GM18873 (cell line): Measurements from ENCODE around the gene RAD51B.

Source experiments
- ATAC-seq: cut with Tn5 transposase; IDR thresholded peaks from one replicate; pipeline ENCODE4 v1.9.1; 2021; ENCODE audit warnings: mild to moderate bottlenecking, moderate library complexity, moderate number of reproducible peaks; ENCODE audit not compliant: unreplicated experiment, low FRiP score

RAD51B gene

DNA sequence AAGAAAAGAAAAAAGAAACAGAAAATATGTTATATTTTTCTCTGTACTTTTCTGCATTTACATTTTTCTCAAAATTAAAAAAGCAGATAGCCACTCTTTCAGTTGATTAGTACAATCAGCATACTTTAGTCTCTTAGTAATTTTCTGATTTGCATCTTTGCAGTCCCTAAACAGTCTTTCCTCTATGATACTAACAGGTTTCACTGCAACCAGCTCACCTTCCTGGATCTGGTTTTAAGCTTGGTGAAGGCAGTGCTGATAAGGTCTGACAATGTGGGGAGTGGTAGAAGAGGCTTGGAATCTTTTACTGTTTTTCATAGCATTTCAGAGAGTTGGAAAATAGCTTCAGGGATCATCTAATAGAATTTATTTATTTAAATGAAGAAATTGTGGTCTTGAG, 515.7 kb downstream of the RAD51B start:
- ATAC-seq = no peak

DNA sequence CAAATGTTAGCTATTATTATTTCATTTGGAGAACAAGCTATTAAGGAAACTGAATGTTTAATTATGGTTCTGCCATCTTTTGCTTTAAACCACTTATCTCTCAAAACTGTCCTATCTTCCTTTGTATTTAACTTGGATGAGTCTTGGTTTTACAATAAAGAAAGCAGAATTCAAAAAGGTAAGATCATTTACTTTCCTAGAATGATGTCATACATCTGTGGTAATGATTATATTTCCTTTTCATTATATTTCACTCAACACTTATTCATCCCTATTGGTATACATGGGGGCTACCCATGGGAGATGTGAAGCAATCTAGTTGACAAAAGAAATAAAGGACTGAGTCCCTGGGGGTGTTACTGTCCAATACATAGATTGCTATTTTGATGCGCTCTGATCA, 516.6 kb downstream of the RAD51B start:
- no peak for ATAC-seq

DNA sequence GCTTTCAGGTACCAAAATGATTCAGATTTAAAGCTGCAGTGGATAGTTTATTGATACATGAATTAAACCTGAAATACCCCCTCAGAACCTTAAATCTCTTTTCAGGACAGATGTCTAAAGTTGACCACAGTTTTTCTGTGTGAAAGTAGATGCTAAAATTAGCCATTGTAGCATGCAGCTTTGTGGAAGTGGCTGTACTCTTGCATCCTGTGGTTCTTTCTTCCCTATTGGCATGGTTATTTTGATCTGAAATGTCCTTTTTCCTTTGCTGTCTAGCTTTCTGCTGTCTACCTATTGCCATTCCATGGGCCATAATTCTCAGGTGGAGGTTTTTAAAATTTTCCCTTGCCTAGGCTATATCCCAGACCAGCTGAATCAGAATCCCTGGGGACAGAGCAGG, 517.7 kb downstream of the RAD51B start:
- no peak for ATAC-seq

DNA sequence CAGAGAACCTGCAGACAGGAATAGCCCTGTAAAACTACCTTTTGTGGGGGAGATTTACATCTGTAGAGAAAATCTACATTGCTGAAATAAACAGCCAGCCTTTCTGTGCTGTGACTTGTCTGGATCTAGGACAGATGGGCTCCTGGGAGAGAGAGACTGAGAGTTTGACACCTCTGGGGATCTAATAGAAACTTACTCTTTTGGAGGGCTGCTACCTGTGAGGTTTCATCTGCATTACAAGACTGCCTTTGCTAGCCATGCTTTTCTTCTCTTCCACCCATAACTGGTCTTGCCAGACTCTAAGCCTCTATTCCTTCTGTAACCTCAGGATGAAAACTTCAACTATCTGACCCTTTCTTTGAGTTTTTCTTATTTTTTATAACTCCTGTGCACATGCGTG, 520.7 kb downstream of the RAD51B start:
- ATAC-seq = no peak

DNA sequence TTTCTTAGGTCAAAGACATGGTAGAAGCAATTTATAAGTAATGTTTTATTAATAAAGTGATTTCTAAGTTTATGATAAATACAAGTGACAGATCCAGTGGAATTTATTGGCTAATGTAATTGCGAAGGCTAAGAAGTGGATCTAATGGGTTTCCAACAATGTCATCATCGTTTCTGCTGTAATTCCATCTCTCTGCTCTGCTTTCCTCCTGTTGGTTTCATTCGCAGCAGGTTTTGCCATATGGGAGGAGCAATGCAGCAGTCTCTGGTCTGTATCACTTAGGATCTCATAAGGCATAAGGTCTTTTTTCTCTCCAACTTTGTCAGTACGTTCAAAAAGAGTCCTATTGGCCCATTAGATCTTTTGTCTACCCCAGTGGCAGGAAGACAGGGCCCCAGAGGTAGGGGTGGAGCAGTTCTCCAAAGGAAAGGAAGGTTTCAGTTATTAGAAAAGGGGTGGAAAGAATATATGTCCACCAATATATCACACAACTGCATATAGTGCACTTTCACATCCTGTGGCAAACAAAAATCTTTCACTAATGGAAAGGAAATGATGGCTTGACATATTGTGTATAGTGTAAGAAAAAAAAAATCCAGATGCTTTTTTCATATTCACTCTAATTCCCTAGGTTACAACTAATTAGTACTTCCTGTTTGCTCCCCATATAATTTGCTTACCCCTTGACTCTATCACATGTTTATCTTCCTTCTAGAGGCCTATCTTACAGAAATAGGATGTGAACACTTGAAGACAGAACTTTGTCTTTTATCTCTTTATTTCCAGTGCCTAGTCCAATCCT, 522.0 kb downstream of the RAD51B start:
- no peak for ATAC-seq

DNA sequence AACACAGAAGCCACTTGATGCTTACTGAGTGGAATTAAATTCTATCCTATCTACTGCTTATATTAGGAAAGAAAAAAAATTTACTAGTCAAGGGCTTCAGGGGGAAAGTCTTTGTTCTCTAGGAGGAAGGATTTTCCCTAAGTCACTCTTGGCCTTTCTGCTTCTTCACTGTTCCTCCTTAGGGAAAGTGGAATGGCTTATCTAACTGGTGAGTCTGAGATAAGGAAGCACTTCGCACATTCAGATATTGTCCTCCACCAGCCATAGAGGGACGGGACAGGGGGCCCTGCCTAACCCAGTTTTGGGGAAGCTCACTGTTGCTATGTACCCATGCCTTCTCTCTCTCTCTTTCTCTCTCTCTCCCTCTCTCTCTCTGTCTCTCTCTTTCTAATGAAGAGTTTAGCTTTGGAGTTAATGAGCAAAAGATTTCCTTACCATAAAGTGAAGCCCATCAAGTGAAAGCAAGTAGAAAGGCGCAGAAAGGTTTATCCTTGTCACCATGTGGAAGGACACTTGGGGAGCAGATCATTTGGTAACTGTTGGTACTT, 522.7 kb downstream of the RAD51B start:
- no peak for ATAC-seq

DNA sequence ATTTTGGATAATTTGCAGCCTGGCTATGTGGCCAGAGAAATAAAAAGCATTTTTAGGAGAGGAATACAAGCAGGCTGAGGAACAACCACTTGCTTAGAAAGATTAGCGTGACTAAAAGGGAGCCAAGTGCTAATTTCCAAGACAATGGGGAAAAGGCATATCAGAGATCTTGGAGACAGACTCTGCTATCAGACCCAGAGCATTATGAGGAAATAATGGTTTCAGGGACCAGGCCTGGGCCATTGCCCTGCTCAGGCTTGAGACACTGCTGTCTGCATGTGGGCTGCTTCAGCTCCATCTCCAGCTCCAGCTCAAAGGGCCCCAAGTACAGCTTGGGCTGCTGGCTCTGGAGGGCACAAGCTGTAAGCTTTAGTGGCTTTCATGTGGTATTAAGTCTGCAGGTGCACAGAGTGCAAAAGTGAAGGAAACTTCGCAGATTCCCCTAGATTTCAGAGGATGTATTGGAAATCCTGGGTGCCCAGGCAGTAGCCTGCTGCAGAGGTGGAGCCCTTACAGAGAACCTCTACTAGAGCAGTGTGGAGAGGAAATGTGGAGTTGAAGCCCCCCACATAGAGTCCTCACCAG, 524.0 kb downstream of the RAD51B start:
- no peak for ATAC-seq

DNA sequence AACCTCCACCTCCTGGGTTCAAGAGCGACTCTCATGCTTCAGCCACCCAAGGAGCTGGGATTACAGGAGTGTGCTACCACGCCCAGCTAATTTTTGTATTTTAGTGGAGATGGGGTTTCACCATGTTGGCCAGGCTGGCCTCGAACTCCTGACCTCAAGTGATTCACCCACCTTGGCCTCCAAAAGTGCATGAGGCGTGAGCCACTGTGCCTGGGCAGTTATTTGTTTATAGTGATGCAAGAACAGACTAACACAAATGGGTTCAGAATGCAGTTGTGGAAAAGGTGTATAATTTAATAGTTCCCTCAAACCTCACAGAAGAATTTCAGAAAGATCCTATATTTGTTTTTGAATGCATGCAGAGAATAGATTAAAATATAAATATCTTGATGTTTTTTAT, 526.2 kb downstream of the RAD51B start:
- no peak for ATAC-seq

DNA sequence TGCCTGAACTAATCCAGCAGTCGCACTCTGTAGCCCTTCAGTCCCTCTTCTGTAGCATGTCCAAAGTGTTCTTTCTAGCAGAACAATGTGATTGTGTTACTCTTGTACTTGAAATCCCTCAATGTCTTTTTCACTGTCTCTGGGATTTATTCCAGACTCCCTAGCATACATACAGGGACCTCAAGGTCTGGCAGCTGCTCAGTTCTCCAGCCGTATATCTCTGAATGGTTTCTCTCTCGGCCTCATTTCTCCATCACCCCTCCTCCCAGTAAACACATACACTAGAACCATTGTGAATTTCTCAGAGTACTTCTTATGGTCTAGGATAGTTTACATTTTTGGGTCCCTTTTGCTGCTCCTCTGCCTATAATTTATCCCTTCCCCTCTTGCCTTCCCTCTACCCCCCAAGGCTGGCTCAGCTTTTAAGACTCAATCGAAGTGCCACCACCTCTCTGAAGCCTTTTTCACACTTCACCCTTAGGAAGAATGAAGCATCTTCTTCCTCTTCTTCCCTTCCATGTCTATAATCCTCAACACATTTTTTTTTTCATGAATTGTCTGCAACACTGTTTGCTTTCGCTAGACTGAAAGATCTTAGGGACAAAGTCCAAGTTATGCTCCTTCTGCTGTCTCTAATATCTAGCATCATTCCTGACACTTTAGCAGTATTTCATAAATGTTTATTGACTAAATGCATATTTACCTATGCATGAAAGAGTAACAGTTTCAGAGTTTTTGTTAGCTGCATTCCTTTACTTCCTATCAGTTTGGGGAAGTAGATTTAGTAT, 527.2 kb downstream of the RAD51B start:
- no peak for ATAC-seq

DNA sequence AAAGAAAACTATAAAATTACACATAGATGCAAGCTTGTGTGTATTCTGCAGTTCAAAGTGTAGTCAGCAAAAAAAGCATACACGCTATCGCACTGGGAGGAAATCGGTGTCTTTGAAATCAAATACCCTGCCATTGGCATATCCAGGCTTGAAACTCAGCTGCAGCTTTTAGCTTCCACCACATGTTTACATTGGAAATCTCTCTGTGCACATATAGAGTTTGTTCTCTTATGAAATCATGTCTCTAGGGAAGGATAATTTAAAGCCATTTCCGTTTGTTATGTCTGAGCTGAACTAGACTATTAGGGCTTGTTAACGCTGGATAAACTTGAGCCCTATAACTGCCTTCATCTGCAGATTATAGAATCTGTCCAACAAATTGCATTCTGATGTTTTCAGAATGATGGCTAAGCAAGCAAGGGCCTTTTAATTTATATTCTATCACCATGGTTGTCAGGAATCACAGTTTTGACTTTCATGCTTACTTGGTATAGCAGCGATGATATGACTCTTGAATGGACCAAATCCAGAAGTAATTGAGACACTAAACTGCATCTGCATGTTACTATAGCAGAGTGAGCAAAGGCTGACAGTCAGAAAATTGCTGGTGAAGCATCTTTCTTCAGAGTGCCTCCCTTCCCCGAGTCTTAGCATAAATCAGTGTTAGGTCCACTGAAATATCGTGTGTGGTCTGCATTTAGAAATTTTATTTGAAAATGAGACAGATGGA, 530.5 kb downstream of the RAD51B start:
- ATAC-seq = no peak

DNA sequence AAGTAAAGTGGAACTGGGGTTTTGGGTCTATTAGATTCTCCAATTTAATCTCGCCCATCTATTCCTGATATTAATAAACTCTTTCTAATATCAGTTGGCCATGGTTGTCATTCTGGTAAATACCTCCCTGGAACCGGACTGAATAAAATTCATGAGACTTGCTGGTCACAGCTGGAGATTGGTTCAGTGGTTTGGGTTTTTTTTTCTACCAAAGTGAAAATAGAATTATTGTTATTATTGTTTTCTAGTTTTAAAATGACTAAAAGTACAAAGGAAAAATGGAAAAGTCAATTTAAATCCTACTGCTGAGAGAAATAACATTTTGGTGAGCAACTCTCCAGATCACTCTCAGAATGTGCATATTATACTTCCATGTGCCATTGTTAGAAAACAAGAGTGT, 535.8 kb downstream of the RAD51B start:
- ATAC-seq = no peak

DNA sequence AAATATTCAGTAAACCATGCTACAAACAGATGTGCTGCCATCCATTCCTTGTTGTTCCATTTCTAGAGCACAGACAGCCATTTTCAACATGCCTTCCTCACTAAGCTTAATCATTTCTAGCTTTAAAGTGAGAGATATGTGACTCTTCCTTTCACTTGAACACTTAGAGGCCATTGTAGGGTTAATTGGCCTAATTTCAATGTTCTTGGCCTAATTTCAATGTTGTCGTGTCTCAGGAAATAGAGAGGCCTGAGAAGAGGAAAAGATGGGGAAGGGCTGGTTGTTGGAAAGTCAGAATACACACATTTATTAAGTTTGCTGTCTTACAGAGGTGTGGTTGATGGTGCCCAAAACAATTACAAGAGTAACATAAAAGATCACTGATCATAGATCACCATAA, 538.2 kb downstream of the RAD51B start:
- ATAC-seq = no peak

DNA sequence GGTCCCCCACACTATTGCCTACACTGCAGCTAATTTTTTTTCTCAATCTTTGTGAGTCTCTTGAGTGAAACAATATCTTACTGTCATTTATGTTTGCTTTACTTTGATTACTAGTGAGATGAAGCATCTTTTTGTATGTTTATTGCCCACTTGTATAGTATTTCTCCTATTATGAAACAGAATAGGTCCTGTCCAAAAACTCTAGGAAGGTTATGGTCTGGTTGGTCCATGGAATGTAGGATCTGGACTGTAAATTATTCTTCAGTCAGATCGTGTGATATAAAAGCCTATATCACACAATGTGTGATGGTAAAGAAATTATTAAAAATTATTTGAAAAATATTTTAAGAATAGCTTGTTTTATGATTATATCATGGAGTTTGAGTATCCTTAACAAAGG, 538.9 kb downstream of the RAD51B start:
- ATAC-seq = no peak

DNA sequence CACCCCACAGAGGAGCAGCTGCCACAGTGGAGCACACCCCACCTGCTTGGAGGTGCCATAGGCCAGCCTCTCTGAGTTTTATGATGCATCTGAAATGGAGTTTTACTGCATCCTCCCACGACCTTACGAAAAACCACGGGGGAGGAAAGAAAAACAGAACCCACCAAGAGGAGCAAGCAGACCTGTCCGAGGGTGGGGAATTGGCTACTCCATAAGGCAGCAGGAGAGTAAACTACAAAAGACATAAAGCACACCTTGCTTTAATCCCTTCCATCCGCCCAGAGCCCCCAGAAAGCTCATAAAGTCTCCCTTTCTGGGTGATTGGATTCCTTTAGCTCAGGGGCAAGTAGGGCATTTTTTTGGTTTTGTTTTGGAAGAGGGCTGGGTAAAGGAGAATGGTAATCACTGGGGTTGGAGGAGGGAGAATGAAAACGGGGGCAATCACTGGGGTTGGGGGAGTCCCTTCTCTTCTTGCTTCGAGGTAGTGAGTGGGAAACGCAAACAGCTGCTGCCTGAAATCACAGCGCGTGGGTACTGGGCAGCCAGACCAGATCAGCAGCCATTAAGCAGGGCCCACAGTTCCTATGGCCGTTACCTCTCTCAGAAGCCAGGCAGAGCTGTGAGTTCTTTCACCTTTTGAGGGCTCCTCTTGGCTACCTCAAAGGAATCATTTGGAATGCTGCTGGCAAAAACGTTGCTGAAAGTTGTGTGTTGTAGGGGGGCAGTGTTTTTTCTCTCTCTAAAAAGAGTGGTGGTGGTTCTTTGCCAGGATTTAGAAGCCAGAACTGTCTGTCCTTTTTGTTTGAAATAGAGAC, 539.6 kb downstream of the RAD51B start:
- no peak for ATAC-seq

DNA sequence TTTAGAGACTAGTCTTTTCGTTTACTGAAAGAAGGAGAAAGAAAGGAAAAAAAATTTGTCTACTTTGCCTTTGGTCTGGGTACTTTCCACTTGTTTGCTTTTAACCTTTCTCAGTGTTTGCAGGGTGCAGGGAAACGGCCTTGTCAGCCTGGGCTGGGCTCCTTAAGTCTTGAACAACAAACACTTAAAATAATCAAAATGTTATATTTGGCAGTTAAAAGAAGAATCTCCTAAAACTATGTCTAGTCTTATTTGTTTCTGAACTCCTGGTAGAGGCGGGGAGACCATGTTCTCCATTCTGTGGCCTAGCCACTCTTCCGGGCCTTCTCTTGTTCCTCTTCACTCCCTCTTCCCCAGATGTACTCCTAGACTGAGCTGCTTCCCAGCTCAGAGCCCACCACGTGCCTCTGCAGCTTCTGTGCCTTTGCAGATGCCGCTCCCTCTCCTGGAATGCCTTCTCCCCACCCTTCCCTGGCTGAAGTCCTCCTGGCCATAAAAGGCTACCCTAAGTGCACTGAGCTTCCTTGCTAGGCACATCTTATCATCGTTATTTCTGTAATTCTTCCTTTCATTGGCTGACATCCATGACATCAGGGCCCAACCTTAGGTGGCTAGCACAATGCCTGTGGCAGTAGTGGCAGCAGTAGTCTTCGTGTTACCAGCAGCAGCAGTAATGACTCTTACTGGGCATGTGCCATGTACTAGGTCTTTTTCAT, 540.4 kb downstream of the RAD51B start:
- no peak for ATAC-seq

DNA sequence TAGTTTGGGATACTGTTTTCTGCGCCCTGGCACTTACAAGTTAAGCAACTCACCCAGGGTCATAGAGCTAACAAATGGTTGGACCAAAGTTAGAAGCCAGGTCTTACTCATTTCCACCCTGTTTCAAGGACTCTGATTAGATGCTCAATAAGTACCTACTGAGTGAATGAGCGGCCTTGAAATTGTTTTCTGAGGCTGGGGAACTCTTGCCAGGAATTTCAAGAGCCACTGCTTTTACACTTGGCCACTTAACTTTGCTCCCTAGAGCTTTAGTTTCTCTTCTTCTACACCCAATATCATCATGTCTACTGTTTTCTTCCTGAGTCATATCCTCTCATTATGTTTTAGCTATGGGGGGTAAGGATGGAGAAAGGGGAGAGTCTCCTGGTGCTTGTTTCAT, 541.7 kb downstream of the RAD51B start:
- no peak for ATAC-seq

DNA sequence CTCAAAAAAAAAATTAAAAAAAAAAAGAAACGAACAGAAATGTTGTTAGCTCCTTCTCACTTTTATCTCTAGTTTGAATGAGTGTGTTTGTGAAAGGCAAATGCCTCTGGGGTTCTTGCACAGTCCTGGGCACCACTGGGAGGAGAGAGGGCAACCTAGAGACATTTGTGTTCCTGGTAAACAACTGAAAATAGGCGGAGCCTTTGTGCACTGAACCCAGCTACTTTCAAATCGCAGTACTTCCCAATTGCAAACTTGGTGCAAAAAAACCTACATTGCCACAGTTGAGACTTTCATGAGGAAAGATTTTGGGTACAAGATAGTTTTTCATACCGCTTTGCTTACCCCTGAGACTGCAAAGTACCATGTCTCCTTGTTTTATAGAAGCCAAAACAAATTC, 543.3 kb downstream of the RAD51B start:
- no peak for ATAC-seq

DNA sequence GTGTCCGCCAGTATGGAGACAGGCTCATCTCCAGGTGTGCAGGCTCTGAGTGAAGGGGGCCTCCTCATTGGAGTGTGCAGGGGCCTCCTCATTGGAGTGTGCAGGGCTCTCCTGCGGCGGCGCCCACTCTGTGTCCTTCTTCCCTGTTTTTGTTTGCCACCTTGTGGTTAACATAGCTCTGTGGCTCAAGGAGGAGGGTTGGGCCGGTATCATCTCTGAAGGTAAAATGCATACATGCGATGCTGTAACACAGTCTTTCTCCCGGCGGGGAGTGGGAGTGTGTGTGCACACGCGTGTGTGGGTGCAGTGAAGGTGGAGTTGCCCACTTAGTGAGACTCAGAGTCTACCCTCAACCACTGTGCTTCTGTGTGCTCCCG, 543.9 kb downstream of the RAD51B start:
- ATAC-seq = no peak
